ENCODE results near the gene ZSCAN22.

The ZSCAN22 gene

GRCh38 chr19:58350001-58350861, 23.4 kb downstream of the ZSCAN22 start:
- Histone ChIP-seq H3K36me3 (ENCODE audit: control insufficient read depth, insufficient read depth, low read length) (peaks cover 2% of the 10 kb centered on the region), H3K4me3 (replicated peaks; ENCODE audit: low read depth, low read length) (no peak overlapping the region), H3K27me3 (replicated peaks; ENCODE audit: control insufficient read depth, insufficient read depth, low read length) (no peaks in the 10 kb centered on the region)
- no peak for DNase-seq (ENCODE audit: extremely low read depth, insufficient read length)
- no peak for TF ChIP-seq CTCF (IDR thresholded peaks at IDR 0.05; ENCODE audit: insufficient read depth, low read length, poor library complexity, severe bottlenecking)

GRCh38 chr19:58350871-58351557, 24.2 kb downstream of the ZSCAN22 start:
- Histone ChIP-seq H3K36me3 (ENCODE audit: control insufficient read depth, insufficient read depth, low read length) (peaks cover 2% of the 10 kb centered on the region), H3K4me3 (replicated peaks; ENCODE audit: low read depth, low read length) (no peak overlapping the region)
- no peak for DNase-seq (ENCODE audit: extremely low read depth, insufficient read length)

GRCh38 chr19:58351558-58351878, 24.7 kb downstream of the ZSCAN22 start:
- Histone ChIP-seq H3K4me3 (replicated peaks; ENCODE audit: low read depth, low read length) (no peak overlapping the region), H3K36me3 (ENCODE audit: control insufficient read depth, insufficient read depth, low read length) (peaks cover 2% of the 10 kb centered on the region), H3K27me3 (replicated peaks; ENCODE audit: control insufficient read depth, insufficient read depth, low read length) (no peaks in the 10 kb centered on the region)
- no peak for DNase-seq (ENCODE audit: extremely low read depth, insufficient read length)
- TF ChIP-seq CTCF (IDR thresholded peaks at IDR 0.05; ENCODE audit: insufficient read depth, low read length, poor library complexity, severe bottlenecking): no peak

More at GRCh38 chr19:58350871-58351557, 24.2 kb downstream of the ZSCAN22 start:
- no peaks in the 10 kb centered on the region for H3K27me3 ChIP-seq (replicated peaks; ENCODE audit: control insufficient read depth, insufficient read depth, low read length)
- no peak for TF ChIP-seq CTCF (IDR thresholded peaks at IDR 0.05; ENCODE audit: insufficient read depth, low read length, poor library complexity, severe bottlenecking)

- DNase-seq (ENCODE audit: extremely low read depth, insufficient read length): no peak
- H3K27me3 ChIP-seq (replicated peaks; ENCODE audit: control insufficient read depth, insufficient read depth, low read length): no peaks in the 10 kb centered on the region
- H3K4me3 ChIP-seq (replicated peaks; ENCODE audit: low read depth, low read length): no peak overlapping the region
- H3K36me3 ChIP-seq (ENCODE audit: control insufficient read depth, insufficient read depth, low read length): peaks cover 2% of the 10 kb centered on the region
- no peak for TF ChIP-seq CTCF (IDR thresholded peaks at IDR 0.05; ENCODE audit: insufficient read depth, low read length, poor library complexity, severe bottlenecking)
These were observed 25.4 kb downstream of the ZSCAN22 start for GRCh38 chr19:58351990-58352755.

- no peak for TF ChIP-seq CTCF (IDR thresholded peaks at IDR 0.05; ENCODE audit: insufficient read depth, low read length, poor library complexity, severe bottlenecking)
- H3K27me3 ChIP-seq (replicated peaks; ENCODE audit: control insufficient read depth, insufficient read depth, low read length): no peaks in the 10 kb centered on the region
- no peak within 1 kb of the TSS for H3K4me3 ChIP-seq (replicated peaks; ENCODE audit: low read depth, low read length)
- DNase-seq (ENCODE audit: extremely low read depth, insufficient read length): no peak
- H3K36me3 ChIP-seq (ENCODE audit: control insufficient read depth, insufficient read depth, low read length): peaks cover 2% of the 10 kb centered on the region
These were observed 26.2 kb downstream of the ZSCAN22 start, which contains the start of gene A1BG for GRCh38 chr19:58352760-58353671. Gene A1BG (minus strand): TSS chr19:58353492. CDS start chr19:58353437, 55 bp downstream.

Measured in GM06990 (cell line).